ENCODE measurements around the gene MST1R. TPM values are rescaled to one million over a fixed set of nuclear protein-coding genes. Genes with fewer than 3 reads are reported as not detected.
"Not testable (repeated sequence)": the region's sequence is repeated elsewhere in the genome, so short reads cannot be mapped to it uniquely, and the experiment has no call there.

Gene MST1R
- total and polyA plus RNA-seq, 5 experiments from 2014 or later: 0.19 to 1.0 (median 0.67) TPM; not detected in 1

DNA sequence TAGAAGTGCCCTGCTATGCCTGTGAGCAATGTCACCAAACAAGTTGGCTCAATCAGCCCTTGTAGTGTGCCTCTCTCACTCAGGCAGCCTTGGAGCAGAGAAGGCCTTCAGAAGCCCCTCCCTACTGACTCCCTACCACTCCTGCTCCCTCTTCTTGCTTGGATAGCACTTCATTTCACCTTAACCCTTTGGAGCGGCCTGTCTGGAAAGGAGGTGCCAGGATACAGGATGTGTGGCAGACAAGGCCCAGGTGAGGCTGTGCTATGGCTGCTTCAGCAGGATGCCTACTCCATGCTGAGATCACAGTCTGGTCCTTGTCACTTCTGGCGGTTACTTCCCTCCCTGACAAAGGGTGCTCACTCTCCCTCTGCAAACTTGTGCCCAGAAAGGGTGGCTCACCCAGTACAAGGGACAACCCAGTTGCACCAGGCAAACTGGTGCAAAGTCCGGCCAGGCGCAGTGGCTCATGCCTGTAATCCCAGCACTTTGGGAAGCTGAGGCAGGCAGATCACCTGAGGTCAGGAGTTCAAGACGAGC lies 24.9 kb upstream of the MST1R start:
- no peaks in the 10 kb centered on the region for H3K9me3 Mint-ChIP-seq
- H3K4me3 Mint-ChIP-seq: peak overlapping the region; percentile 79 to 89 (median 84)
- peak overlapping the region; percentile 43 to 88 (median 71) for H3K27ac Mint-ChIP-seq
- H3K36me3 Mint-ChIP-seq: peaks cover 0 to 13% (median 0%) of the 10 kb centered on the region in 3 donors
- H3K27me3 Mint-ChIP-seq: no peaks in the 10 kb centered on the region
- H3K4me1 Mint-ChIP-seq: peaks cover 13 to 35% (median 27%) of the 10 kb centered on the region in 4 donors
- POLR2A ChIA-PET: interaction anchor here (0.9 to 2.7 kb wide), 2 partner anchors 11 to 12 kb away, joined by 3 to 29 read pairs; partner anchors contain the start of gene RBM6
- DNase-seq: no peak
- no peak for ATAC-seq

GRCh38 chr3:49927798-49928197 lies 24.1 kb upstream of the MST1R start:
- Mint-ChIP-seq H3K4me3 (peak overlapping the region in 5 of 10 donors; percentile 51 to 85 (median 83)), H3K27me3 (no peaks in the 10 kb centered on the region), H3K27ac (peak overlapping the region in 4 of 10 donors; percentile 50 to 77 (median 66)), H3K36me3 (peaks cover 0 to 13% (median 0%) of the 10 kb centered on the region in 3 donors), H3K4me1 (peaks cover 13 to 35% (median 27%) of the 10 kb centered on the region in 4 donors), H3K9me3 (no peaks in the 10 kb centered on the region)
- no peak for DNase-seq
- POLR2A ChIA-PET: interaction anchor here (0.9 kb wide), 1 partner anchor 13 kb away, joined by 3 read pairs; no protein-coding TSS in a partner anchor
- ATAC-seq: no peak

- ATAC-seq (no peak), DNase-seq (no peak)
- Mint-ChIP-seq H3K36me3 (peaks cover 0 to 17% (median 0%) of the 10 kb centered on the region in 3 donors), H3K4me3 (no peak overlapping the region), H3K27me3 (no peaks in the 10 kb centered on the region), H3K27ac (peak overlapping the region in 3 of 10 donors; percentile 10 to 83 (median 24)), H3K4me1 (peaks cover 12 to 34% (median 26%) of the 10 kb centered on the region in 4 donors), H3K9me3 (no peaks in the 10 kb centered on the region)
- POLR2A ChIA-PET: interaction anchor here (0.7 kb wide), 1 partner anchor 919 kb away, joined by 3 read pairs; no protein-coding TSS in a partner anchor
Observed at GRCh38 chr3:49926117-49926728, 22.6 kb upstream of the MST1R start.

GRCh38 chr3:49925485-49925884 lies 21.8 kb upstream of the MST1R start:
- POLR2A ChIA-PET: no interaction called here
- Mint-ChIP-seq H3K4me3 (no peak overlapping the region), H3K4me1 (peaks cover 9 to 30% (median 25%) of the 10 kb centered on the region in 4 donors), H3K9me3 (no peaks in the 10 kb centered on the region), H3K36me3 (peaks cover 0 to 17% (median 0%) of the 10 kb centered on the region in 3 donors), H3K27ac (no peak overlapping the region), H3K27me3 (no peaks in the 10 kb centered on the region)
- DNase-seq: no peak
- no peak for ATAC-seq

DNA sequence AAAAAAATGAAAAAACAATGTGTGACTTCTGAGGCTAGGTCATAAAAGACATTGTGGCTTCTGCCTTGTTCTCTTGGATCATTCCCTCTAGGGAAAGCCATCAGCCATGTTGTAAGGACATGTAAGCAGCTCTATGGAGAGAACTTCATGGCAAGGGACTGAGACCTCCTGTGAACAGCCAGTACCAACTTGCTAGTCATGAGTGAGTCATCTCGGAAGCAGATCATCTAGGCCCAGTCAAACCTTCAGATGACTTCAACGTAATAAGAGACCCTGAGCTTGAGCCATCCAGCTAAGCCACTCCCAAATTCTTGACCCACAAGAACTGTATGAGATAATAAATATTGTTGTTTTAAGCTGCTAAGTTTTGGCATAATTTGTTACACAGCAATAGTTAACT lies 21.0 kb upstream of the MST1R start:
- peaks cover 0 to 21% (median 0%) of the 10 kb centered on the region in 3 donors for H3K36me3 Mint-ChIP-seq
- no peak for DNase-seq
- peak overlapping the region in 1 of 10 donors; percentile 22 for H3K27ac Mint-ChIP-seq
- H3K9me3 Mint-ChIP-seq: no peaks in the 10 kb centered on the region
- no peak overlapping the region for H3K4me3 Mint-ChIP-seq
- POLR2A ChIA-PET: no interaction called here
- H3K4me1 Mint-ChIP-seq: peaks cover 12 to 24% (median 20%) of the 10 kb centered on the region in 4 donors
- no peak for ATAC-seq
- H3K27me3 Mint-ChIP-seq: no peaks in the 10 kb centered on the region

- DNase-seq, H3K4me3 Mint-ChIP-seq, POLR2A ChIA-PET, H3K27me3 Mint-ChIP-seq, H3K9me3 Mint-ChIP-seq: not testable (repeated sequence)
- peak; percentile 62 to 63 for ATAC-seq
- Mint-ChIP-seq H3K4me1 (peaks cover 0 to 16% (median 4%) of the 10 kb centered on the region in 4 donors), H3K36me3 (peaks cover 0 to 33% (median 0%) of the 10 kb centered on the region in 3 donors), H3K27ac (peak overlapping the region in 5 of 10 donors; percentile 40 to 87 (median 43))
Observed at GRCh38 chr3:49917806-49918590, 14.3 kb upstream of the MST1R start.

- Mint-ChIP-seq H3K27ac (no peak overlapping the region), H3K4me1 (peaks cover 0 to 16% (median 5%) of the 10 kb centered on the region in 4 donors)
- ATAC-seq: no peak
Observed at GRCh38 chr3:49916686-49917085, 13.0 kb upstream of the MST1R start.

DNA sequence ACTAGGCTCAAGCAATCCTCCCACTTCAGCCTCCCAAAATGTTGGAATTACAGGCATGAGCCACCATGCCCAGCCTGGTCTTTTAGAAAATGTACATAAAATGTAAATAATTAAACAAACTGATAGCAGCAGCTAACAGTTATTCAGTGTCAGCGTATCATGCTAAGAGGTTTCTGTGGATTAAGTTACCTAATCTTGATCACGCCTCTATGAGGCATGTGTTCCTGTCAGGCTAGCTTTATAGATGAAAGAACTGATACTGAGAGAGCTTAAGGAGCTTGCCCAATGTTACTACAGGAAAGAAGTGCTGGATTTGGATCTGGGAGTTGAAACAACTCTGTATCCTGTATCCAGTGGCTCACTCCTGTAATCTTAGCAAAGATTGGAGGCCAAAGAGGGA lies 11.2 kb upstream of the MST1R start:
- no peaks in the 10 kb centered on the region for H3K9me3 Mint-ChIP-seq
- H3K27me3 Mint-ChIP-seq: no peaks in the 10 kb centered on the region
- DNase-seq: no peak
- ATAC-seq: no peak
- H3K27ac Mint-ChIP-seq: peak overlapping the region in 2 of 10 donors; percentile 7 to 22
- H3K4me3 Mint-ChIP-seq: no peak overlapping the region
- POLR2A ChIA-PET: interaction anchor here (0.5 to 0.7 kb wide), 2 partner anchors 112 to 323 kb away, joined by 3 to 7 read pairs; partner anchors contain the start of gene INKA1
- peaks cover 0 to 14% (median 4%) of the 10 kb centered on the region in 4 donors for H3K4me1 Mint-ChIP-seq
- peaks cover 0 to 51% (median 10%) of the 10 kb centered on the region in 3 donors for H3K36me3 Mint-ChIP-seq

More at GRCh38 chr3:49916686-49917085, 13.0 kb upstream of the MST1R start:
- POLR2A ChIA-PET: no interaction called here
- Mint-ChIP-seq H3K27me3 (no peaks in the 10 kb centered on the region), H3K36me3 (peaks cover 0 to 42% (median 4%) of the 10 kb centered on the region in 3 donors), H3K9me3 (no peaks in the 10 kb centered on the region), H3K4me3 (no peak overlapping the region)
- no peak for DNase-seq

- peaks cover 0 to 6% (median 3%) of the 10 kb centered on the region in 4 donors for H3K4me1 Mint-ChIP-seq
- no peaks in the 10 kb centered on the region for H3K27me3 Mint-ChIP-seq
- H3K36me3 Mint-ChIP-seq: peaks cover 0 to 46% (median 12%) of the 10 kb centered on the region in 3 donors
- H3K27ac Mint-ChIP-seq: peak overlapping the region in 4 of 10 donors; percentile 12 to 42 (median 23)
- DNase-seq (no peak), ATAC-seq (no peak)
- no peak overlapping the region for H3K4me3 Mint-ChIP-seq
- H3K9me3 Mint-ChIP-seq: no peaks in the 10 kb centered on the region
- POLR2A ChIA-PET: no interaction called here
Observed at GRCh38 chr3:49912881-49913281, 9.2 kb upstream of the MST1R start.

GRCh38 chr3:49911611-49912010 lies 7.9 kb upstream of the MST1R start:
- H3K36me3 Mint-ChIP-seq: peaks cover 0 to 42% (median 12%) of the 10 kb centered on the region in 3 donors
- no peak overlapping the region for H3K4me3 Mint-ChIP-seq
- H3K27ac Mint-ChIP-seq: peak overlapping the region in 1 of 10 donors; percentile 54
- POLR2A ChIA-PET: interaction anchor here (0.5 kb wide), 1 partner anchor 11 kb away, joined by 4 read pairs; no protein-coding TSS in a partner anchor
- no peaks in the 10 kb centered on the region for H3K27me3 Mint-ChIP-seq
- ATAC-seq: no peak
- H3K9me3 Mint-ChIP-seq: no peaks in the 10 kb centered on the region
- no peak for DNase-seq
- H3K4me1 Mint-ChIP-seq: peaks cover 3 to 9% (median 8%) of the 10 kb centered on the region in 4 donors

DNA sequence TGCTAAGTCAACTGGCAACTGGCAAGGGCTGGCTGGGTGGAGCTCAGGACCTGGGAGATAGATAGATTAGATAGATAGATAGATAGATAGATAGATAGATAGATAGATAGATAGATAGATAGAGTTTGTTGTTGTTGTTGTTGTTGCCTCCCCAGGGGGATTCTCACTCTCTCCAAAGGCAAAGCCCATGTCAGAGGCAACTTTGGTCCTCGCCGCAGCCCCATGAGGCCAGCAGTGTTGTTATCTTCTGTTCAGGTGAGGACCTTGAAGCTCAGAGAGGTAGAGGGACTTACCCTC lies 7.4 kb upstream of the MST1R start:
- no peak for ATAC-seq
- POLR2A ChIA-PET: no interaction called here
- peak overlapping the region in 2 of 10 donors; percentile 33 to 71 for H3K27ac Mint-ChIP-seq
- no peak overlapping the region for H3K4me3 Mint-ChIP-seq
- H3K27me3 Mint-ChIP-seq: no peaks in the 10 kb centered on the region
- H3K4me1 Mint-ChIP-seq: peaks cover 7 to 15% (median 9%) of the 10 kb centered on the region in 4 donors
- peaks cover 0 to 36% (median 12%) of the 10 kb centered on the region in 3 donors for H3K36me3 Mint-ChIP-seq
- no peaks in the 10 kb centered on the region for H3K9me3 Mint-ChIP-seq
- no peak for DNase-seq

GRCh38 chr3:49910409-49911123 lies 6.9 kb upstream of the MST1R start:
- Mint-ChIP-seq H3K27ac (peak overlapping the region in 2 of 10 donors; percentile 71), H3K9me3 (no peaks in the 10 kb centered on the region), H3K36me3 (peaks cover 0 to 35% (median 12%) of the 10 kb centered on the region in 3 donors), H3K4me1 (peaks cover 11 to 20% (median 14%) of the 10 kb centered on the region in 4 donors), H3K27me3 (no peaks in the 10 kb centered on the region), H3K4me3 (no peak overlapping the region)
- DNase-seq (no peak), ATAC-seq (no peak)
- POLR2A ChIA-PET: no interaction called here

Data from naive thymus-derived CD8-positive, alpha-beta T cell (primary cell).